B cell (primary cell): ENCODE measurements around the gene LRRC8D. TPM values are rescaled to one million over a fixed set of nuclear protein-coding genes. Genes with fewer than 3 reads are reported as not detected.

Experiments
- ATAC-seq: fragments of 200-7000 bp; cut with Tn5 transposase; one replicate; pipeline ENCODE4 v1.10.0; 2021; ENCODE audit warnings: low read depth, mild to moderate bottlenecking, moderate number of reproducible peaks, moderate library complexity
- CTCF ChIA-PET: fragments of 350-600 bp; sonication (Branson Sonifier 250); formaldehyde crosslinking; loops from one replicate; lab custom pipeline; 2021; ENCODE audit warnings: antibody characterized with exemption, inconsistent platforms; lab: Charles Lee
- POLR2A ChIA-PET: fragments of 350-600 bp; sonication (Branson Sonifier 250); formaldehyde crosslinking; loops from one replicate; lab custom pipeline; 2021; ENCODE audit warnings: antibody characterized with exemption; lab: Charles Lee
- DNase-seq: peaks from one replicate; pipeline ENCODE4 v3.0.0; 2013
- H2AFZ ChIP-seq: 2 replicates; pipeline ENCODE4 v1.6.1; 2012; ENCODE audit warnings: mild to moderate bottlenecking, low read depth, low read length; ENCODE audit not compliant: insufficient read depth, poor library complexity, severe bottlenecking
- H3K27ac ChIP-seq, 2 donors: 1 replicate in 1 of 2; 2 replicates in 1 of 2; pipeline ENCODE4 v1.5.1; 2012 to 2013; ENCODE audit warnings: low read length in 2 of 2, mild to moderate bottlenecking in 2 of 2, moderate library complexity in 1 of 2
- H3K27me3 ChIP-seq, 4 experiments: fragments of 200-600 bp in 1 of 4; sonication (generic) in 1 of 4; replicated peaks in 1 of 4; 1 replicate in 2 of 4; 2 replicates in 2 of 4; pipeline versions ENCODE4 v1.6.1 to v1.7.0; 2013 to 2016; ENCODE audit warnings: low read length in 3 of 4, mild to moderate bottlenecking in 2 of 4, mixed read lengths in 1 of 4, moderate library complexity in 1 of 4; ENCODE audit not compliant: insufficient read depth in 4 of 4, control insufficient read depth in 3 of 4; ENCODE audit errors: control extremely low read depth in 1 of 4
- H3K36me3 ChIP-seq, 2 experiments: replicated peaks in 1 of 2; 1 replicate in 1 of 2; 2 replicates in 1 of 2; pipeline versions ENCODE4 v1.6.1 to v1.7.1; 2013; ENCODE audit warnings: low read length in 1 of 2; ENCODE audit not compliant: insufficient read depth in 2 of 2, control insufficient read depth in 1 of 2; ENCODE audit errors: control extremely low read depth in 1 of 2, extremely low read depth in 1 of 2
- H3K4me1 ChIP-seq, 2 donors: fragments of 200-600 bp in 1 of 2; sonication (generic) in 1 of 2; 1 replicate in 1 of 2; 2 replicates in 1 of 2; pipeline versions ENCODE4 v1.5.1 to v1.6.1; 2013 to 2017; ENCODE audit warnings: low read length in 2 of 2; ENCODE audit not compliant: control insufficient read depth in 2 of 2, insufficient read depth in 2 of 2
- H3K4me2 ChIP-seq: replicated peaks from 2 replicates; pipeline ENCODE3; 2012; ENCODE audit warnings: mild to moderate bottlenecking, low read depth, low read length; ENCODE audit not compliant: poor library complexity, severe bottlenecking
- H3K4me3 ChIP-seq, 5 experiments: fragments of 200-600 bp in 1 of 5; sonication (generic) in 1 of 5; 1 replicate in 3 of 5; 2 replicates in 2 of 5; pipeline versions ENCODE4 v1.5.1 to v1.7.0; 2011 to 2016; ENCODE audit warnings: low read length in 4 of 5, mild to moderate bottlenecking in 4 of 5, low read depth in 2 of 5, control low read depth in 1 of 5, moderate library complexity in 1 of 5; ENCODE audit not compliant: insufficient read depth in 1 of 5; ENCODE audit errors: control extremely low read depth in 1 of 5, extremely low read depth in 1 of 5
- H3K79me2 ChIP-seq: fragments of 200-600 bp; sonication (generic); one replicate; pipeline ENCODE4 v1.6.0; 2016; ENCODE audit warnings: low read length; ENCODE audit not compliant: control insufficient read depth, insufficient read depth
- H3K9ac ChIP-seq: fragments of 200-600 bp; sonication (generic); 2 replicates; pipeline ENCODE4 v1.6.1; 2017; ENCODE audit warnings: mild to moderate bottlenecking, low read length, moderate library complexity
- H3K9me3 ChIP-seq, 3 donors: one replicate each; pipeline versions ENCODE4 v1.6.1 to v1.7.1; 2013; ENCODE audit warnings: low read length in 2 of 3; ENCODE audit not compliant: control insufficient read depth in 2 of 3, insufficient read depth in 1 of 3; ENCODE audit errors: control extremely low read depth in 1 of 3
- H4K20me1 ChIP-seq: 2 replicates; pipeline ENCODE4 v1.6.0; 2012; ENCODE audit warnings: mild to moderate bottlenecking, low read length; ENCODE audit not compliant: insufficient read depth, control insufficient read depth, poor library complexity, severe bottlenecking
- H3K27ac Mint-ChIP-seq: one replicate; pipeline ENCODE4 v1.8.0; 2021; ENCODE audit warnings: mixed read lengths
- H3K27me3 Mint-ChIP-seq: one replicate; pipeline ENCODE4 v1.8.0; 2021; ENCODE audit warnings: mixed read lengths
- H3K4me1 Mint-ChIP-seq: one replicate; pipeline ENCODE4 v1.8.0; 2021; ENCODE audit warnings: mixed read lengths
- H3K4me3 Mint-ChIP-seq: one replicate; pipeline ENCODE4 v1.8.0; 2021; ENCODE audit warnings: mixed read lengths
- H3K9me3 Mint-ChIP-seq: one replicate; pipeline ENCODE4 v1.8.0; 2022; ENCODE audit warnings: mixed read lengths; ENCODE audit not compliant: insufficient read depth
- CTCF ChIP-seq: fragments of 200-600 bp; IDR thresholded peaks from one replicate; pipeline ENCODE4 v1.8.0; 2022; ENCODE audit warnings: antibody characterized with exemption, mild to moderate bottlenecking
- EZH2 ChIP-seq: IDR thresholded peaks from 2 replicates; pipeline ENCODE4 v1.6.1; 2012; ENCODE audit warnings: borderline replicate concordance, low read depth, mild to moderate bottlenecking, moderate library complexity, low read length; ENCODE audit not compliant: insufficient read depth, poor library complexity, severe bottlenecking
- WGBS: methylation state at CpG from one replicate; pipeline ENCODE4 v1.1.5; 2013; ENCODE audit warnings: missing lambda C conversion rate; ENCODE audit not compliant: insufficient coverage; 5-methylcytosine and 5-hydroxymethylcytosine counted together
- intact Hi-C: fragments of 100-400 bp; cut with micrococcal nuclease; formaldehyde crosslinking; loops from one replicate; pipeline ENCODE4 v1.10.0; 2022
- polyA plus RNA-seq: library from polyadenylated mRNA; depleted of rRNA; stranded (reverse); fragments of >200 nt; gene quantifications from 2 replicates; pipeline ENCODE4 v1.2.3, GENCODE V29; 2012
- total RNA-seq, 2 donors: library from RNA; stranded (reverse); fragments of 120-200 nt in 1 of 2; gene quantifications; 1 replicate in 1 of 2; 2 replicates in 1 of 2; pipeline versions ENCODE4 v1.2.3 to v1.2.4, GENCODE V29; 2013 to 2022

Gene LRRC8D
- total and polyA plus RNA-seq, 2 donors (not counting 1 experiment from before 2014, with no cell fraction given), result 23.7 to 47.0 TPM

GRCh38 chr1:89957107-89957506 is 136.3 kb downstream of the LRRC8D start:
- Mint-ChIP-seq H3K9me3 (no peaks in the 10 kb centered on the region), H3K4me1 (peaks cover 17% of the 10 kb centered on the region), H3K27ac (no peak overlapping the region), H3K27me3 (no peaks in the 10 kb centered on the region), H3K4me3 (no peak overlapping the region)
- ATAC-seq (no peak), DNase-seq (no peak)
- Histone ChIP-seq H4K20me1 (no peaks in the 10 kb centered on the region), H3K27me3 (no peaks in the 10 kb centered on the region), H3K27ac (no peak overlapping the region), H2AFZ (no peak overlapping the region), H3K4me3 (no peak overlapping the region), H3K79me2 (no peaks in the 10 kb centered on the region), H3K4me1 (peaks cover 7 to 8% of the 10 kb centered on the region in 2 donors), H3K4me2 (no peak overlapping the region), H3K9me3 (no peaks in the 10 kb centered on the region), H3K36me3 (no peaks in the 10 kb centered on the region), H3K9ac (no peak overlapping the region)
- intact Hi-C loops, result no loop called here
- no CpG with 5 or more reads among the region's 1 CpG for WGBS
- ChIA-PET CTCF (no interaction called here), POLR2A (no interaction called here)
- no peak for TF ChIP-seq CTCF
- no peak for TF ChIP-seq EZH2

GRCh38 chr1:89958851-89959654 is 138.2 kb downstream of the LRRC8D start:
- H3K9me3 Mint-ChIP-seq, result no peaks in the 10 kb centered on the region
- CTCF ChIA-PET, result no interaction called here
- no peak for ATAC-seq
- Histone ChIP-seq H3K9me3 (no peaks in the 10 kb centered on the region), H3K36me3 (no peaks in the 10 kb centered on the region), H3K9ac (no peak overlapping the region), H3K27me3 (no peaks in the 10 kb centered on the region), H3K79me2 (no peaks in the 10 kb centered on the region), H4K20me1 (no peaks in the 10 kb centered on the region), H3K4me3 (no peak overlapping the region), H2AFZ (no peak overlapping the region), H3K4me2 (no peak overlapping the region), H3K27ac (no peak overlapping the region), H3K4me1 (peaks cover 8 to 13% of the 10 kb centered on the region in 2 donors)
- no peak overlapping the region for H3K27ac Mint-ChIP-seq
- POLR2A ChIA-PET, result no interaction called here
- 67% methylated on average over 1 of the region's 7 CpGs for WGBS
- intact Hi-C loops, result no loop called here
- no peak for DNase-seq
- H3K4me3 Mint-ChIP-seq, result no peak overlapping the region
- TF ChIP-seq CTCF (no peak), EZH2 (no peak)
- peaks cover 3% of the 10 kb centered on the region for H3K27me3 Mint-ChIP-seq
- H3K4me1 Mint-ChIP-seq, result peaks cover 19% of the 10 kb centered on the region
